Measurements from ENCODE around the gene SCN9A. TPM values are rescaled to one million over a fixed set of nuclear protein-coding genes. Genes with fewer than 3 reads are reported as not detected.
"Not testable (repeated sequence)": the region's sequence is repeated elsewhere in the genome, so short reads cannot be mapped to it uniquely, and the experiment has no call there.

The SCN9A gene
- total and polyA plus RNA-seq, 2 donors (not counting 1 experiment from before 2014, with no cell fraction given): not detected

DNA sequence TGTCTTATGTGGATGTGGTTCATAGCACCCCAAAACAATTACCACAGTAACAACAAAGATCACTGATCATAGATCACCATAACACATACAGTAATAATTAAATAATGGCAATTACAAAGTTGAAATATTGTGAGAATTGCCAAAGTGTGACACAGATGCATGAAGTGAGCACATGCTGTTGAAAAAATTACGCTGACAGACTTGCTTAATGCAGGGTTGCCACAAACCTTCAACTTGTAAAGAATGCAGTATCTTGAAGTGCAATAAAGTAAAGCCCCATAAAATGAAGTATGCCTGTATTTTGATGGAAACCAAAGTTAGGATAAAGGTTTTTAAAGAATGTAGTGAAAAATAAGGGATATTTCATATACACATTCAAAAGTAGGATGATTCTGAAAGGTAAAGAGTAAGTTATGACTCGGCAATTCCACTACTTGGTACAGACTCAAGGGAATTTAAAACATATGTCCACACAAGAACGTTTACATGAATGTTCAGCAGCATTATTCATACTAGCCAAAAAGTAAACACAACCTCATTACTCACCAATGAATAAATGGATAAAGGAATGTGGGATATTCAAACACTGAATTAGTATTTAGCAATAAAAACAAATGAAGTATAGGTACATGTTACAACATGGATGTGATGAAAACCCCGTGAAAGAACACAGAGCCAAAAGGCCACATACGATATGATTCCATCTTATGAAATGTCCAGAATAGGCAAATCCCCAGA, 61.6 kb downstream of the SCN9A start:
- Histone ChIP-seq H3K4me2 (replicated peaks; ENCODE audit: low read depth, low read length, poor library complexity, severe bottlenecking) (no peak overlapping the region), H3K79me2 (ENCODE audit: control insufficient read depth, insufficient read depth, low read length) (no peaks in the 10 kb centered on the region)
- POLR2A ChIA-PET: no interaction called here

GRCh38 chr2:166312863-166313262, 62.9 kb downstream of the SCN9A start:
- H3K4me1 Mint-ChIP-seq; H3K79me2 ChIP-seq (ENCODE audit: control insufficient read depth, insufficient read depth, low read length); H3K4me3 Mint-ChIP-seq; H3K4me3 ChIP-seq (ENCODE audit: control extremely low read depth in 1 of 5, extremely low read depth in 1 of 5, insufficient read depth in 1 of 5, low read depth in 2 of 5, low read length in 4 of 5); CTCF ChIA-PET; H3K27ac Mint-ChIP-seq; H3K4me1 ChIP-seq (ENCODE audit: control insufficient read depth in 2 of 2, insufficient read depth in 2 of 2, low read length in 2 of 2); H3K9ac ChIP-seq (ENCODE audit: low read length); H4K20me1 ChIP-seq (ENCODE audit: control insufficient read depth, insufficient read depth, low read length, poor library complexity, severe bottlenecking); POLR2A ChIA-PET; H3K9me3 ChIP-seq (ENCODE audit: control extremely low read depth in 1 of 3, control insufficient read depth in 2 of 3, insufficient read depth in 1 of 3, low read length in 2 of 3); intact Hi-C loops (cut with micrococcal nuclease); H3K9me3 Mint-ChIP-seq (ENCODE audit: insufficient read depth); H2AFZ ChIP-seq (ENCODE audit: insufficient read depth, low read depth, low read length, poor library complexity, severe bottlenecking); ATAC-seq (ENCODE audit: low read depth); DNase-seq; H3K27me3 ChIP-seq (replicated peaks in 1 of 4; ENCODE audit: control extremely low read depth in 1 of 4, control insufficient read depth in 3 of 4, insufficient read depth in 4 of 4, low read length in 3 of 4); H3K27me3 Mint-ChIP-seq; H3K4me2 ChIP-seq (replicated peaks; ENCODE audit: low read depth, low read length, poor library complexity, severe bottlenecking); H3K27ac ChIP-seq (ENCODE audit: low read length in 2 of 2); H3K36me3 ChIP-seq (replicated peaks in 1 of 2; ENCODE audit: control extremely low read depth in 1 of 2, control insufficient read depth in 1 of 2, extremely low read depth in 1 of 2, insufficient read depth in 2 of 2, low read length in 1 of 2): not testable (repeated sequence)
- WGBS (ENCODE audit: insufficient coverage): no CpG with 5 or more reads among the region's 2 CpGs

More for the DNA sequence above, 61.6 kb downstream of the SCN9A start:
- Mint-ChIP-seq H3K9me3 (ENCODE audit: insufficient read depth) (no peaks in the 10 kb centered on the region), H3K27me3 (no peaks in the 10 kb centered on the region), H3K27ac (no peak overlapping the region), H3K4me3 (no peak overlapping the region), H3K4me1 (no peaks in the 10 kb centered on the region)
- no peak overlapping the region for H3K9ac ChIP-seq (ENCODE audit: low read length)
- no peaks in the 10 kb centered on the region for H3K4me1 ChIP-seq (ENCODE audit: control insufficient read depth in 2 of 2, insufficient read depth in 2 of 2, low read length in 2 of 2)
- H3K9me3 ChIP-seq (ENCODE audit: control extremely low read depth in 1 of 3, control insufficient read depth in 2 of 3, insufficient read depth in 1 of 3, low read length in 2 of 3): no peaks in the 10 kb centered on the region
- CTCF ChIA-PET: no interaction called here
- no peaks in the 10 kb centered on the region for H4K20me1 ChIP-seq (ENCODE audit: control insufficient read depth, insufficient read depth, low read length, poor library complexity, severe bottlenecking)
- H3K27me3 ChIP-seq (replicated peaks in 1 of 4; ENCODE audit: control extremely low read depth in 1 of 4, control insufficient read depth in 3 of 4, insufficient read depth in 4 of 4, low read length in 3 of 4): no peaks in the 10 kb centered on the region
- no peak overlapping the region for H2AFZ ChIP-seq (ENCODE audit: insufficient read depth, low read depth, low read length, poor library complexity, severe bottlenecking)
- no peak for DNase-seq
- no peak overlapping the region for H3K4me3 ChIP-seq (ENCODE audit: control extremely low read depth in 1 of 5, extremely low read depth in 1 of 5, insufficient read depth in 1 of 5, low read depth in 2 of 5, low read length in 4 of 5)
- no peak for TF ChIP-seq EZH2 (IDR thresholded peaks at IDR 0.05; ENCODE audit: borderline replicate concordance, insufficient read depth, low read depth, low read length, poor library complexity, severe bottlenecking)
- no peak for TF ChIP-seq CTCF (IDR thresholded peaks at IDR 0.05)
- H3K36me3 ChIP-seq (replicated peaks in 1 of 2; ENCODE audit: control extremely low read depth in 1 of 2, control insufficient read depth in 1 of 2, extremely low read depth in 1 of 2, insufficient read depth in 2 of 2, low read length in 1 of 2): no peaks in the 10 kb centered on the region
- 92% methylated on average over 3 of the region's 5 CpGs for WGBS (ENCODE audit: insufficient coverage)
- ATAC-seq (ENCODE audit: low read depth): no peak
- intact Hi-C loops (cut with micrococcal nuclease): no loop called here
- no peak overlapping the region for H3K27ac ChIP-seq (ENCODE audit: low read length in 2 of 2)
